HTERT RPE-1 (cell line): Measurements from ENCODE around the gene XPO1.

Source experiments
- in situ Hi-C: fragments of 300-500 bp; cut with MboI; formaldehyde crosslinking; loops from 4 replicates; pipeline ENCODE4 v1.14.3; 2020; ENCODE audit warnings: low sequenced_read_pairs

Gene XPO1

GRCh38 chr2:61435291-61435690, 102.9 kb downstream of the XPO1 start:
- in situ Hi-C loops: no loop called here

GRCh38 chr2:61434314-61434713, 103.8 kb downstream of the XPO1 start:
- in situ Hi-C loops: no loop called here

GRCh38 chr2:61433606-61434005, 104.5 kb downstream of the XPO1 start:
- in situ Hi-C loops: no loop called here

GRCh38 chr2:61432990-61433389, 105.2 kb downstream of the XPO1 start:
- in situ Hi-C loops: no loop called here

GRCh38 chr2:61431345-61431744, 106.8 kb downstream of the XPO1 start:
- in situ Hi-C loops: no loop called here
